ENCODE results near the gene VPS13A.
"Not testable (repeated sequence)": the region's sequence is repeated elsewhere in the genome, so short reads cannot be mapped to it uniquely, and the experiment has no call there.

VPS13A gene

GRCh38 chr9:77423841-77424240, 246.5 kb downstream of the VPS13A start:
- DNase-seq (ENCODE audit: low read depth in 2 of 2), result no peak

- no peak for DNase-seq (ENCODE audit: low read depth in 2 of 2)
Observed at GRCh38 chr9:77424993-77425392, 247.7 kb downstream of the VPS13A start.

GRCh38 chr9:77426712-77427111, 249.4 kb downstream of the VPS13A start:
- DNase-seq (ENCODE audit: low read depth in 2 of 2), result no peak

GRCh38 chr9:77427256-77427927, 250.1 kb downstream of the VPS13A start:
- no peak for DNase-seq (ENCODE audit: low read depth in 2 of 2)

- DNase-seq (ENCODE audit: low read depth in 2 of 2), result no peak
Observed at GRCh38 chr9:77429928-77430327, 252.6 kb downstream of the VPS13A start.

GRCh38 chr9:77432053-77432452, 254.7 kb downstream of the VPS13A start:
- DNase-seq (ENCODE audit: low read depth in 2 of 2), result no peak

GRCh38 chr9:77433675-77434445, 256.5 kb downstream of the VPS13A start:
- peak; percentile 11 to 19 for DNase-seq (ENCODE audit: low read depth in 2 of 2)

- no peak for DNase-seq (ENCODE audit: low read depth in 2 of 2)
Observed at GRCh38 chr9:77435277-77435676, 257.9 kb downstream of the VPS13A start.

GRCh38 chr9:77435688-77436087, 258.4 kb downstream of the VPS13A start:
- no peak for DNase-seq (ENCODE audit: low read depth in 2 of 2)

GRCh38 chr9:77438653-77439052, 261.3 kb downstream of the VPS13A start:
- no peak for DNase-seq (ENCODE audit: low read depth in 2 of 2)

GRCh38 chr9:77440057-77440456, 262.7 kb downstream of the VPS13A start:
- DNase-seq (ENCODE audit: low read depth in 2 of 2), result no peak

GRCh38 chr9:77441124-77441523, 263.8 kb downstream of the VPS13A start:
- DNase-seq (ENCODE audit: low read depth in 2 of 2), result not testable (repeated sequence)

GRCh38 chr9:77442436-77442835, 265.1 kb downstream of the VPS13A start:
- DNase-seq (ENCODE audit: low read depth in 2 of 2), result no peak

- DNase-seq (ENCODE audit: low read depth in 2 of 2), result no peak
Observed at GRCh38 chr9:77447646-77448045, 270.3 kb downstream of the VPS13A start.

GRCh38 chr9:77449240-77450084, 272.1 kb downstream of the VPS13A start:
- no peak for DNase-seq (ENCODE audit: low read depth in 2 of 2)

- no peak for DNase-seq (ENCODE audit: low read depth in 2 of 2)
Observed at GRCh38 chr9:77450085-77450475, 272.7 kb downstream of the VPS13A start.

- no peak for DNase-seq (ENCODE audit: low read depth in 2 of 2)
Observed at GRCh38 chr9:77451507-77451906, 274.2 kb downstream of the VPS13A start.

- DNase-seq (ENCODE audit: low read depth in 2 of 2), result no peak
Observed at GRCh38 chr9:77453825-77454647, 276.7 kb downstream of the VPS13A start.

- DNase-seq (ENCODE audit: low read depth in 2 of 2), result no peak
Observed at GRCh38 chr9:77454663-77455062, 277.3 kb downstream of the VPS13A start.

- peak in 1 of 2 experiments; percentile 45 for DNase-seq (ENCODE audit: low read depth in 2 of 2)
Observed at GRCh38 chr9:77455312-77455927, 278.1 kb downstream of the VPS13A start.

- peak; percentile 59 to 86 for DNase-seq (ENCODE audit: low read depth in 2 of 2)
Observed at GRCh38 chr9:77456829-77457437, 279.6 kb downstream of the VPS13A start.

All from stimulated activated CD4-positive, alpha-beta T cell treated with anti-CD3 and anti-CD28 coated beads, Interleukin-12 subunit alpha, Interleukin-12 subunit beta, amount 100 ng/mL, for 24 hours (primary cell).